Thoracic aorta (tissue), 2 donors: ENCODE measurements around the gene NT5DC1. TPM values are rescaled to one million over a fixed set of nuclear protein-coding genes. Genes with fewer than 3 reads are reported as not detected.

ENCODE experiments used
- ATAC-seq: fragments of 150-250 bp; one replicate; pipeline ENCODE4 v1.8.0; 2017; ENCODE audit warnings: low read depth; ENCODE audit not compliant: insufficient number of reproducible peaks, low FRiP score
- DNase-seq: peaks from one replicate; pipeline ENCODE4 v3.0.0-alpha.2; 2020; ENCODE audit warnings: low spot score
- H3K27ac ChIP-seq, 2 donors: fragments of 200-600 bp; sonication (generic); 1 replicate in 1 of 2; 2 replicates in 1 of 2; pipeline ENCODE4 v1.5.1; 2016; ENCODE audit warnings: mild to moderate bottlenecking in 2 of 2, moderate library complexity in 2 of 2
- H3K27me3 ChIP-seq: fragments of 200-600 bp; sonication (generic); replicated peaks from 2 replicates; pipeline ENCODE4 v1.6.0; 2016; ENCODE audit warnings: mild to moderate bottlenecking; ENCODE audit not compliant: insufficient read depth
- H3K36me3 ChIP-seq: fragments of 200-600 bp; sonication (generic); one replicate; pipeline ENCODE4 v1.5.1; 2016
- H3K4me1 ChIP-seq, 2 donors: fragments of 200-600 bp; sonication (generic); 1 replicate in 1 of 2; 2 replicates in 1 of 2; pipeline versions ENCODE4 v1.5.1 to v1.6.0; 2016; ENCODE audit warnings: low read depth in 2 of 2, mild to moderate bottlenecking in 1 of 2; ENCODE audit not compliant: control insufficient read depth in 1 of 2
- H3K4me3 ChIP-seq: fragments of 200-600 bp; sonication (generic); 2 replicates; pipeline ENCODE4 v1.5.1; 2016; ENCODE audit warnings: mild to moderate bottlenecking
- H3K9me3 ChIP-seq: fragments of 200-600 bp; sonication (generic); 2 replicates; pipeline ENCODE4 v1.5.1; 2016
- total RNA-seq, 2 donors: library from RNA; depleted of rRNA; stranded (reverse); fragments of >200 nt; gene quantifications; one replicate each; pipeline versions ENCODE4 v1.1.0 to v1.2.3, GENCODE V29; 2016
- TF ChIP-seq, protein P1 (sequence below): fragments of 200-600 bp; sonication (generic); IDR thresholded peaks from one replicate; pipeline ENCODE4 v1.5.1; 2019; ENCODE audit warnings: antibody characterized with exemption

NT5DC1 gene
- total RNA-seq, 2 donors from 2014 or later = 15.4 to 25.0 TPM

DNA sequence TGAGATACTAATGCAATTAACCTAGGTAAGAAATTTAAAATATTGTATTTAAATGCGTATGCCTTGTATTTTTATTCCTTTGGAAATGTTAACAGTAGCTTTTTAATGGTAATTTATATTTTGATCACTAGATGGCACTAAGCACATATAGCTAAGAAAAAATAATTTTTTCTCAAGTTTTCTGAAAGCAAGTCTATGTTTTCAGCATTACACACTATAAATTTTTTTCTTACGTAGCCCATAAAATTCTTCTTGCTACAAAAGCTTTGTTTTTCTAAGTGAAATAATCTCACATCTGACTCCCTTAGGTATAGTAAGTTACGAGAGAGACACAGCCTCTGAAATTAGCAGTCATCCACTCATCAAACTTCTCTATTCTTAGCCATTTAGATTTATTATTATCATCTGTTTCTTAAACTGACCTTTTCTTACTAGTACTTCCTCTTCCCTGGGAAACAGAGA lies 117.5 kb downstream of the NT5DC1 start:
- Histone ChIP-seq H3K9me3 (no peaks in the 10 kb centered on the region), H3K36me3 (peaks cover 3% of the 10 kb centered on the region), H3K4me1 (no peaks in the 10 kb centered on the region), H3K27me3 (no peaks in the 10 kb centered on the region), H3K27ac (no peak overlapping the region), H3K4me3 (no peak overlapping the region)
- DNase-seq (no peak), ATAC-seq (no peak)
- TF ChIP-seq, protein P1, sequence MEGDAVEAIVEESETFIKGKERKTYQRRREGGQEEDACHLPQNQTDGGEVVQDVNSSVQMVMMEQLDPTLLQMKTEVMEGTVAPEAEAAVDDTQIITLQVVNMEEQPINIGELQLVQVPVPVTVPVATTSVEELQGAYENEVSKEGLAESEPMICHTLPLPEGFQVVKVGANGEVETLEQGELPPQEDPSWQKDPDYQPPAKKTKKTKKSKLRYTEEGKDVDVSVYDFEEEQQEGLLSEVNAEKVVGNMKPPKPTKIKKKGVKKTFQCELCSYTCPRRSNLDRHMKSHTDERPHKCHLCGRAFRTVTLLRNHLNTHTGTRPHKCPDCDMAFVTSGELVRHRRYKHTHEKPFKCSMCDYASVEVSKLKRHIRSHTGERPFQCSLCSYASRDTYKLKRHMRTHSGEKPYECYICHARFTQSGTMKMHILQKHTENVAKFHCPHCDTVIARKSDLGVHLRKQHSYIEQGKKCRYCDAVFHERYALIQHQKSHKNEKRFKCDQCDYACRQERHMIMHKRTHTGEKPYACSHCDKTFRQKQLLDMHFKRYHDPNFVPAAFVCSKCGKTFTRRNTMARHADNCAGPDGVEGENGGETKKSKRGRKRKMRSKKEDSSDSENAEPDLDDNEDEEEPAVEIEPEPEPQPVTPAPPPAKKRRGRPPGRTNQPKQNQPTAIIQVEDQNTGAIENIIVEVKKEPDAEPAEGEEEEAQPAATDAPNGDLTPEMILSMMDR = peak; percentile 33

DNA sequence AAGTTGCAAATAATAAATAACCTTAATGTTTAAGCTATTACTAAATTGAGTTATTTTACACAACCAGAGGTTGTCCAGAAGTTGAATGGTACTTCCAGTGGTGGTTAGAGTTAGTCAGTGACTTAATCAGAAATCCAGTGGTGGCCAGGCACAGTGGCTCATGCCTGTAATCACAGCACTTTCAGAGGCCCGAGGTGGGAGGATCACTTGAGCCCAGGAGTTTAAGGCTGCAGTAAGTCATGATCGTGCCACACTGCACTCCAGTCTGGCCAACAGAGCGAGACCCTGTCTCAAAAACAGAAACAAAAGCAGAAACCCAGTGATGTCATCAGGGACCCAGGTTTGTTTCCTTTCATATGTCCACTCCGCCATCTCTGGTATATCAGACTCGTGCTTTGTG lies 118.2 kb downstream of the NT5DC1 start:
- TF ChIP-seq, protein P1 = no peak
- Histone ChIP-seq H3K27me3 (no peaks in the 10 kb centered on the region), H3K4me1 (no peaks in the 10 kb centered on the region), H3K27ac (no peak overlapping the region), H3K9me3 (no peaks in the 10 kb centered on the region), H3K36me3 (peaks cover 6% of the 10 kb centered on the region), H3K4me3 (no peak overlapping the region)
- DNase-seq (no peak), ATAC-seq (no peak)

DNA sequence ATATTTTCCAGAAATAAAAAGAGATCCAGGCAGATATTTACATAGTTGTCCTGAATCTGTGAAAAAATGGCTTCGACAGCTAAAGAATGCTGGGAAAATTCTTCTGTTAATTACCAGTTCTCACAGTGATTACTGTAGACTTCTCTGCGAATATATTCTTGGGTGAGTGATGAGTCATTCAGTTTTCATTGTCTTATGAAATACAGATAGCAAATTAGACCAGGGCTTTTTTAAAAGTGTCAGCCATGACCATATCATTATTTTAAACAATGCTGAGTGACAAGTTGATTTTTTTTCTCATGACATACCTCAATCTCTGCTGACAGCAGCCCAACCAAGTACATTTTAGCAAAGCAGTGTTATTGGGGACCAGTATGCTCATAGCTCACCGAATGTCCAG lies 120.4 kb downstream of the NT5DC1 start:
- ATAC-seq (no peak), DNase-seq (no peak)
- H3K4me1 ChIP-seq = no peaks in the 10 kb centered on the region
- H3K9me3 ChIP-seq = no peaks in the 10 kb centered on the region
- H3K4me3 ChIP-seq = no peak overlapping the region
- TF ChIP-seq, protein P1 = no peak
- H3K36me3 ChIP-seq = peaks cover 12% of the 10 kb centered on the region
- H3K27ac ChIP-seq = no peak overlapping the region
- H3K27me3 ChIP-seq = no peaks in the 10 kb centered on the region

DNA sequence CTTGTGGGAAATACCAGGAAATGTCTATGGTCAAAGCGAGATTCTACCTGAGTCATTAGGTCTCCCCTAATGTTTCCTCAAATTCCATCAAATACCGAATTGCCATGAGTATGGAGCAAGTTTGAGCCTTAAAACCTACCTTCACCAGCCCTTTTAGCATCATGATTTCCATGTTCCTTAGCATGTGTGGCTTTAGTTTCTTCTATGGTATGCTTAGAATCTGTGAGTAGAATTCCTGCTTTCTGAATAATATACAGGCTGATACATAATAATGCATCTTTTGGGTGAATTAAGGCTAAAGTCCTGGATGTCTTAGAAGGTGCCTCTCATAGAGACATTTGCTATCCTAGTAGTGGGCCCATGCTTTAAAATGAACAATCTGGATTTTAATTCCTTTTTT lies 121.3 kb downstream of the NT5DC1 start:
- TF ChIP-seq, protein P1 = no peak
- no peak for ATAC-seq
- no peak for DNase-seq
- H3K4me1 ChIP-seq = no peaks in the 10 kb centered on the region
- H3K27ac ChIP-seq = no peak overlapping the region
- H3K4me3 ChIP-seq = no peak overlapping the region
- no peaks in the 10 kb centered on the region for H3K27me3 ChIP-seq
- H3K9me3 ChIP-seq = no peaks in the 10 kb centered on the region
- H3K36me3 ChIP-seq = peaks cover 12% of the 10 kb centered on the region

DNA sequence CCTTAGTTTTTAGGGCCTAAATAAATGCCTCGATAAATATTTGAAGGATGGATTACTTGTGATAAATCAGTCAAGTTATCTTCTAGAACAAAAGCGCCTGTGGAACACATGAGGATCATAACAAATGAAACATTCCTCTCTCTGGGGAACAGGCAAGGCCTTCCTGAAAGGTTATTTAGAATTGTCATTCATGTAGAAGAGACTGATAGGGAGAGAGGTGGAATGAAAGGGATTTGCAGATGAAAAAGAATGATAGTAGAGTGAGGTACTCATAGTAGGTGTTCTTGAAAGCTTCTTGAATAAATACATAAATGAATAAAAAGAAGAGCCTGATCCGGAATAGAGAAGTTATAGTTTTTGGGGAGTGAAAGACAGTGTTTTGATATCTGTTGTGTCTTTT lies 122.7 kb downstream of the NT5DC1 start:
- TF ChIP-seq, protein P1 = no peak
- peaks cover 12% of the 10 kb centered on the region for H3K36me3 ChIP-seq
- no peaks in the 10 kb centered on the region for H3K9me3 ChIP-seq
- H3K27ac ChIP-seq = no peak overlapping the region
- H3K4me1 ChIP-seq = no peaks in the 10 kb centered on the region
- H3K4me3 ChIP-seq = no peak overlapping the region
- H3K27me3 ChIP-seq = no peaks in the 10 kb centered on the region
- no peak for ATAC-seq
- DNase-seq = no peak
